Measurements from ENCODE around the gene LRRIQ3. TPM values are rescaled to one million over a fixed set of nuclear protein-coding genes. Genes with fewer than 3 reads are reported as not detected.

LRRIQ3 gene
- total and polyA plus RNA-seq, 2 of the 4 experiments (the other 2 are of a cell fraction), result 1.2 to 1.8 TPM

- TF ChIP-seq SMC3 (IDR thresholded peaks at IDR 0.05; ENCODE audit: low read depth, low read length), result no peak
- H2AK9ac ChIP-seq (replicated peaks; ENCODE audit: low read depth, low read length, poor library complexity), result no peak within 1 kb of the TSS
- H3K79me1 ChIP-seq (ENCODE audit: low read depth in 1 of 2, low read length in 2 of 2), result no peaks in the 10 kb centered on the region
- dilution Hi-C loops (cut with HindIII; ENCODE audit: low sequenced_read_pairs, unreplicated experiment) (no loop called here), in situ Hi-C loops (cut with MboI; ENCODE audit: low sequenced_read_pairs) (no loop called here), intact Hi-C loops (cut with micrococcal nuclease) (no loop called here)
- no peak within 1 kb of the TSS for H3K27ac ChIP-seq (ENCODE audit: insufficient read depth, low read length)
- H2BK5ac ChIP-seq (ENCODE audit: low read depth, low read length, poor library complexity, severe bottlenecking), result no peak within 1 kb of the TSS
- no peak within 1 kb of the TSS for H3K4ac ChIP-seq (ENCODE audit: low read depth, low read length)
- ATAC-seq (ENCODE audit: low read depth), result no peak
- H3K4me1 ChIP-seq (ENCODE audit: control insufficient read depth, insufficient read depth, low read length), result no peaks in the 10 kb centered on the region
- H2AK5ac ChIP-seq (ENCODE audit: low read depth, low read length), result no peak within 1 kb of the TSS
- no peak within 1 kb of the TSS for H2BK15ac ChIP-seq (ENCODE audit: low read depth, low read length)
- no peak within 1 kb of the TSS for H3K23ac ChIP-seq (ENCODE audit: low read depth, low read length)
- no peaks in the 10 kb centered on the region for H3K9me1 ChIP-seq (ENCODE audit: insufficient read depth, low read length)
- BruUV-seq (replicated peaks), result no TSS peak
- ChIA-PET CTCF (interaction anchor here (0.6 kb wide), 1 partner anchor 10 kb away, joined by 3 read pairs; no protein-coding TSS in a partner anchor), POLR2A (ENCODE audit: unreplicated experiment) (no interaction called here)
- H2BK120ac ChIP-seq (ENCODE audit: low read depth, low read length), result no peak within 1 kb of the TSS
- no peak within 1 kb of the TSS for H3K4me2 ChIP-seq (ENCODE audit: low read depth, low read length)
- no peak within 1 kb of the TSS for H3K9ac ChIP-seq (ENCODE audit: low read depth, low read length)
- H2BK20ac ChIP-seq (ENCODE audit: low read depth, low read length), result no peak within 1 kb of the TSS
- no CpG with 5 or more reads among the region's 2 CpGs for WGBS, 2 experiments (ENCODE audit: extremely low coverage in 2 of 2, insufficient read length in 1 of 2)
- H3K18ac ChIP-seq (ENCODE audit: low read depth, low read length), result no peak within 1 kb of the TSS
- no peaks in the 10 kb centered on the region for H3K36me3 ChIP-seq (ENCODE audit: control insufficient read depth, insufficient read depth, low read length)
- no peak within 1 kb of the TSS for H4K8ac ChIP-seq (ENCODE audit: low read depth in 2 of 2, low read length in 2 of 2)
- no peak within 1 kb of the TSS for H3K14ac ChIP-seq (replicated peaks; ENCODE audit: low read depth, low read length)
- H2AFZ ChIP-seq (replicated peaks; ENCODE audit: low read length, poor library complexity), result no peak within 1 kb of the TSS
- no peak within 1 kb of the TSS for H3K4me3 ChIP-seq (ENCODE audit: insufficient read depth, low read depth, low read length)
- no peaks in the 10 kb centered on the region for H3K9me3 ChIP-seq (ENCODE audit: control insufficient read depth, insufficient read depth, low read length)
- no peak for DNase-seq
- H4K5ac ChIP-seq (ENCODE audit: low read depth, low read length), result no peak within 1 kb of the TSS
- no peaks in the 10 kb centered on the region for H3K27me3 ChIP-seq (ENCODE audit: control insufficient read depth, insufficient read depth, low read length)
- H3K56ac ChIP-seq (ENCODE audit: extremely low read depth, insufficient read depth, low read length), result no peak within 1 kb of the TSS
- no peak within 1 kb of the TSS for H4K91ac ChIP-seq (ENCODE audit: insufficient read depth, low read depth, low read length)
- no peaks in the 10 kb centered on the region for H4K20me1 ChIP-seq (ENCODE audit: insufficient read depth, low read length)
Measured at GRCh38 chr1:74235153-74235552, 37.2 kb upstream of the LRRIQ3 start, which contains the start of gene TNNI3K. Gene TNNI3K, plus strand, starts transcription at chr1:74235387. Its CDS starts 65 bp downstream, at chr1:74235452.
